SK-N-SH (cell line): ENCODE data around the gene SHROOM3.

Experiments used
- RXRA ChIP-seq: IDR thresholded peaks from 2 replicates; pipeline ENCODE4 v1.4.0; 2012; ENCODE audit warnings: low read depth, mild to moderate bottlenecking, borderline replicate concordance
- TF ChIP-seq, protein P1 (sequence below): fragments of 200-600 bp; sonication (generic); IDR thresholded peaks from 2 replicates; pipeline ENCODE4 v1.6.1; 2017; ENCODE audit warnings: antibody characterized with exemption, mild to moderate bottlenecking, moderate library complexity
- TF ChIP-seq, protein P2 (sequence below): fragments of 150-350 bp; IDR thresholded peaks from 2 replicates; pipeline ENCODE4 v1.6.1; 2016; ENCODE audit warnings: mild to moderate bottlenecking, low read depth, low read length

- TF ChIP-seq, protein P1, sequence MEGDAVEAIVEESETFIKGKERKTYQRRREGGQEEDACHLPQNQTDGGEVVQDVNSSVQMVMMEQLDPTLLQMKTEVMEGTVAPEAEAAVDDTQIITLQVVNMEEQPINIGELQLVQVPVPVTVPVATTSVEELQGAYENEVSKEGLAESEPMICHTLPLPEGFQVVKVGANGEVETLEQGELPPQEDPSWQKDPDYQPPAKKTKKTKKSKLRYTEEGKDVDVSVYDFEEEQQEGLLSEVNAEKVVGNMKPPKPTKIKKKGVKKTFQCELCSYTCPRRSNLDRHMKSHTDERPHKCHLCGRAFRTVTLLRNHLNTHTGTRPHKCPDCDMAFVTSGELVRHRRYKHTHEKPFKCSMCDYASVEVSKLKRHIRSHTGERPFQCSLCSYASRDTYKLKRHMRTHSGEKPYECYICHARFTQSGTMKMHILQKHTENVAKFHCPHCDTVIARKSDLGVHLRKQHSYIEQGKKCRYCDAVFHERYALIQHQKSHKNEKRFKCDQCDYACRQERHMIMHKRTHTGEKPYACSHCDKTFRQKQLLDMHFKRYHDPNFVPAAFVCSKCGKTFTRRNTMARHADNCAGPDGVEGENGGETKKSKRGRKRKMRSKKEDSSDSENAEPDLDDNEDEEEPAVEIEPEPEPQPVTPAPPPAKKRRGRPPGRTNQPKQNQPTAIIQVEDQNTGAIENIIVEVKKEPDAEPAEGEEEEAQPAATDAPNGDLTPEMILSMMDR, result no peak
- TF ChIP-seq RXRA, result no peak
- TF ChIP-seq, protein P2, sequence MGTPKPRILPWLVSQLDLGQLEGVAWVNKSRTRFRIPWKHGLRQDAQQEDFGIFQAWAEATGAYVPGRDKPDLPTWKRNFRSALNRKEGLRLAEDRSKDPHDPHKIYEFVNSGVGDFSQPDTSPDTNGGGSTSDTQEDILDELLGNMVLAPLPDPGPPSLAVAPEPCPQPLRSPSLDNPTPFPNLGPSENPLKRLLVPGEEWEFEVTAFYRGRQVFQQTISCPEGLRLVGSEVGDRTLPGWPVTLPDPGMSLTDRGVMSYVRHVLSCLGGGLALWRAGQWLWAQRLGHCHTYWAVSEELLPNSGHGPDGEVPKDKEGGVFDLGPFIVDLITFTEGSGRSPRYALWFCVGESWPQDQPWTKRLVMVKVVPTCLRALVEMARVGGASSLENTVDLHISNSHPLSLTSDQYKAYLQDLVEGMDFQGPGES, result no peak
These were observed 27.4 kb upstream of the SHROOM3 start for GRCh38 chr4:76407440-76408119.
